Naive B cell (primary cell): Measurements from ENCODE around the gene ATP1A4. TPM values are rescaled to one million over a fixed set of nuclear protein-coding genes. Genes with fewer than 3 reads are reported as not detected.
A peak's percentile ranks its signal among the peaks of the same experiment; 100 is the strongest.

Experiments
- ATAC-seq, 2 donors: fragments of 150-1000 bp; cut with Tn5 transposase; 2 replicates each; pipeline ENCODE4 v1.10.0; 2021; ENCODE audit warnings: low read depth in 2 of 2, mild to moderate bottlenecking in 2 of 2, moderate library complexity in 2 of 2
- DNase-seq: peaks from one replicate; pipeline ENCODE4 v3.0.0; 2022
- H3K27ac Mint-ChIP-seq, 6 donors: one replicate each; pipeline ENCODE4 v1.8.0; 2020 to 2022; ENCODE audit warnings: mild to moderate bottlenecking in 6 of 6, mixed read lengths in 6 of 6, moderate library complexity in 5 of 6, inconsistent platforms in 2 of 6
- H3K27me3 Mint-ChIP-seq, 3 donors: one replicate each; pipeline ENCODE4 v1.8.0; 2021 to 2022; ENCODE audit warnings: mixed read lengths in 3 of 3, mild to moderate bottlenecking in 1 of 3
- H3K36me3 Mint-ChIP-seq, 2 donors: one replicate each; pipeline ENCODE4 v1.8.0; 2020 to 2022; ENCODE audit warnings: mixed read lengths in 2 of 2, inconsistent platforms in 1 of 2, mild to moderate bottlenecking in 1 of 2
- H3K4me1 Mint-ChIP-seq, 3 donors: one replicate each; pipeline ENCODE4 v1.8.0; 2020 to 2022; ENCODE audit warnings: mixed read lengths in 3 of 3, inconsistent platforms in 1 of 3, mild to moderate bottlenecking in 1 of 3, moderate library complexity in 1 of 3
- H3K4me3 Mint-ChIP-seq, 8 donors: one replicate each; pipeline ENCODE4 v1.8.0; 2020 to 2022; ENCODE audit warnings: mild to moderate bottlenecking in 8 of 8, mixed read lengths in 8 of 8, moderate library complexity in 8 of 8, inconsistent platforms in 2 of 8
- H3K9me3 Mint-ChIP-seq, 7 donors: one replicate each; pipeline ENCODE4 v1.8.0; 2020 to 2022; ENCODE audit warnings: mixed read lengths in 7 of 7, mild to moderate bottlenecking in 5 of 7, inconsistent platforms in 2 of 7, moderate library complexity in 1 of 7
- polyA plus RNA-seq, 6 donors: library from polyadenylated mRNA; unstranded; fragments of 300-500 nt; fragmentation: Illumina TruSeq; gene quantifications; one replicate each; pipeline ENCODE4 v1.2.3, GENCODE V29; 2021; ENCODE audit warnings: low read depth in 6 of 6

Gene ATP1A4
- polyA plus RNA-seq, 6 donors from 2014 or later, result not detected

DNA sequence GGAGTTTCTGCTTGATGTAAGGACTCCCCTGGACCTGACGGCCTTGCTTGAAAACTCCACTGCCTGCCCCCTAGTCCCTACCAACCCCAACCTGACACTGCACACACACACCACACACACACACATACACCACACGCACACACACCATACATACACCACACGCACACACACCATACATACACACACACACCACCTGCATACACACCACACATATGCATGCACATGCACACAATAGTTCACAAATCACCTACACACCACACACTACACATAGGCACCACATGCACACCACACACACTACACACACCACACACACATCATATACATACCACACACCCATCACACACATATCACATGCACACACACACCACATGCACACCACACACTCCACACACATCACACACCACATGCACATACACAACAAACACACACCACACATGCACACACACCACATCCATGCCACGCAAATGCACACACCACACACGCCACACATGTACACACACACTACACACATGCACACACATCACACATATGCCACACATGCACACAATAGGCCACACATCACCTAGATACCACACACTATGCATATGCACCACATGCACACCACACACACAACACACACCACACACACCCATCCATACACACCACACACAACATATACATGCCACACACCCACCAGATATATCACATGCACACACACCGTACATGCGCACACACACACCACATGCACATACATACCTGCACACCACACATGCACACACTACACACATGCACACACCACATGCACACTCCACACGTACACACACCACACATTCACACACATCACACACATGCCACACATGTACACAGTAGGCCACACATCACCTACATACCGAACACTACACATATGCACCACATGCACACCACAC, 42.7 kb downstream of the ATP1A4 start:
- no peak overlapping the region for H3K4me3 Mint-ChIP-seq
- H3K9me3 Mint-ChIP-seq, result no peaks in the 10 kb centered on the region
- DNase-seq, result no peak
- no peaks in the 10 kb centered on the region for H3K36me3 Mint-ChIP-seq
- H3K27me3 Mint-ChIP-seq, result no peaks in the 10 kb centered on the region
- no peak overlapping the region for H3K27ac Mint-ChIP-seq
- ATAC-seq, result no peak
- H3K4me1 Mint-ChIP-seq, result peaks cover 0 to 6% (median 3%) of the 10 kb centered on the region in 3 donors

DNA sequence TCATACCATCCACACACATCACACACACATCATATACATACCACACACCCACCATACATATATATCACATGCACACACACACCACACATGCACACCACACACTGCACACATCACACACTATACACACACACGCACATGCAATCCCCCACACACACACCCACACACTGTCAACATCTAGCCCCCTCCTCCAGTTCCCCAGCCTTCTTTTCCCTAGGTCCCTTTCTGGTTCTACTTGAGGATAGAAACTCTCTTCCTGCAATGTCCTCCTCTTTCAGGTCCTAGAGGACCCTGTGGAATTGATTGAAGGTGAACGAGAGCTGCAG, 43.3 kb downstream of the ATP1A4 start:
- no peaks in the 10 kb centered on the region for H3K27me3 Mint-ChIP-seq
- no peaks in the 10 kb centered on the region for H3K36me3 Mint-ChIP-seq
- no peaks in the 10 kb centered on the region for H3K9me3 Mint-ChIP-seq
- peaks cover 0 to 6% (median 5%) of the 10 kb centered on the region in 3 donors for H3K4me1 Mint-ChIP-seq
- H3K4me3 Mint-ChIP-seq, result no peak overlapping the region
- no peak for DNase-seq
- H3K27ac Mint-ChIP-seq, result no peak overlapping the region
- ATAC-seq, result no peak

DNA sequence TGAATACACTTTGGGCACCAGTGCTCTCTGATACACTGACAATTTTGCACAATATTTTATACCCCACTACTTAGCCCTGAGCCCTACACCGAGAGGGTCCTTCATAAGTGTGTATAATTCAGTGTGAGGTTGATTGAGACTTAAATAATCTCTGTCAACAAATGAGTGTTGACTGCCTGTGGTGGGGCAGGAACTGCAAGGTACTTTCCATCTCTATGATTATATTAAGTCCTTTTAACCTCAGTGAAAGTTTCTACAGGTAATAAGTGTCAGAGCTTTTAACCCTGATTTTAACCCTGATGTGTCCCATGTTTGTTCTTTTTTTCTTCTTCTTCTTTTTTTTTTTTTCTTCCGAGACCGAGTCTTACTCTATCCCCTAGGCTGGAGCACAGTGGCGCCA, 44.7 kb downstream of the ATP1A4 start:
- H3K4me1 Mint-ChIP-seq, result peaks cover 0 to 15% (median 11%) of the 10 kb centered on the region in 3 donors
- ATAC-seq (peak in 1 of 2 donors; percentile 46), DNase-seq (no peak)
- no peaks in the 10 kb centered on the region for H3K9me3 Mint-ChIP-seq
- H3K4me3 Mint-ChIP-seq, result peak overlapping the region in 1 of 8 donors; percentile 11
- H3K27me3 Mint-ChIP-seq, result no peaks in the 10 kb centered on the region
- no peaks in the 10 kb centered on the region for H3K36me3 Mint-ChIP-seq
- no peak overlapping the region for H3K27ac Mint-ChIP-seq

DNA sequence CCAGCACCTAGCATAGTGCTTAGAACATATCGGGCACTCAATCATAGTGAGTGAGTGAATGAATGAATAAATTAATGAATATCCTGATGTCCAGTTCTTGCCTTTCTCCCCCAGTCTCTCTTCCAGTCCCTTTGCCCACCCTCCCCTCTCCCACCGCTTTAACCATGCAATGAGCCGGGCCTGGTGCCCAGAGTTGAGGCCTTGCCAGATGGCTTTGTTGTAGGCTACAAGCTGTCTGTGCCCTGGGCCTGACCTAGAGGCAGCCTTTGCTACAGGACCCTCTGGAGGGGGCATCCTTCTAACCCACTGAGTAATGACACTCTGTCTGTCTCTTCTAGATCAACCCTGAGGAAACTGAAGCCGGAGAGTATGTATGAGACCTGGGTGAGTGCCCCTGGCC, 45.8 kb downstream of the ATP1A4 start:
- peak overlapping the region in 1 of 8 donors; percentile 48 for H3K4me3 Mint-ChIP-seq
- DNase-seq (no peak), ATAC-seq (no peak)
- H3K27me3 Mint-ChIP-seq, result no peaks in the 10 kb centered on the region
- no peaks in the 10 kb centered on the region for H3K9me3 Mint-ChIP-seq
- peaks cover under 1 to 19% (median 15%) of the 10 kb centered on the region in 3 donors for H3K4me1 Mint-ChIP-seq
- H3K27ac Mint-ChIP-seq, result peak overlapping the region in 1 of 6 donors; percentile 66
- no peaks in the 10 kb centered on the region for H3K36me3 Mint-ChIP-seq

DNA sequence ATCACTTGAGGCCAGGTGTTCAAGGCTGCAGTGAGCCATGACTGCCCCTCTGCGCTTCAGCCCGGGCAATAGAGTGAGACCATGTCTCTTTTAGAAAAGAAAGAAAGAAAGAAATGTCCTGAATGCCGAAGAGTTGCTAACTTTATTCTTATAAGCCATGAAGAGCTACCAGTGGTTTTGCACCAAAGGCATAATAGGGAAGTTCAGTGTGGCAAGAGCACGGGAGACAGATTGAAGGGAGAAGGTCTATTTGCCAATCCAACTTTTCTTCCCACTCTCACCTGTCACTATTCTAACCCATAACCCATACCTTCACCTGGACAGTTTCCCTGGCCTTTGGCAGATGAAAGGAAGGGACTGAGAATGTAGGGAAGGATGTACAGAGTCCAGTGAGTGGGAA, 49.4 kb downstream of the ATP1A4 start:
- no peak for DNase-seq
- no peak for ATAC-seq
- Mint-ChIP-seq H3K4me1 (peaks cover 20 to 31% (median 29%) of the 10 kb centered on the region in 3 donors), H3K27me3 (no peaks in the 10 kb centered on the region), H3K36me3 (no peaks in the 10 kb centered on the region), H3K27ac (peak overlapping the region in 4 of 6 donors; percentile 2 to 80 (median 50)), H3K9me3 (no peaks in the 10 kb centered on the region), H3K4me3 (no peak overlapping the region)

DNA sequence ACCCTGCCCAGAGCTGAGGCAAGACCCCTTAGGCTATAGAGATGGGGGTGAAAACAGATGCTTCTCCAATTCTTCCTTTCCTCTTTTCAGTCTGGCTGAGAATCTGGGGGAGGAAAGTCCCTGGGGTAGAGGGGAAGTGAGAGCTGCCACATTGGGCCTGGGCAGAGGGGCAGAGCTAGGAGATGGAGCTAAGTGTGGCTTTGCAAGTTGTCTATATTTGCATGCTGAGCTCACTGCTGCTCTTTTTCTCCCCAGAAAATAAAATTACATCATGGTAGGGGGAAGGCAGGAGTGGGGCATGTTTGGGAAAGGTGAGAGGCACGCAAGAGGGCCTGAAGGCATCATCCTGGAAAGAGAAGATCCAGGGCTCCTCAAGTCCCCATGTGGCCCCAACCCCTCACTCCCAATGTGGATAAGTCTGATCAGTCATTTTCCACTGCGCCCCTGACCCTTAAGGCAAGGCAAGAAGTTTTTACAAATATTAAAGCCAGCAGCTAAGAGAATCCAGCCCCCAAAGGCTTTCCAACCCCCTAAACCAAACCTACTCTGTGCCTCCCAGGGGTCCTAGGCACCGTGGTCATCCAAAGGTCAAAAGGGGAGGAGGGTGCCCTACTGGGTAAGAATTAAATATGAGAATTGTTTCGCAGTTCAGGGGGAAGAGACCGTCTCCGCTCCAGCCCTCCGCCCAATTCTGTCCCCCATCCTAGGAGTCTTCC, 53.3 kb downstream of the ATP1A4 start:
- no peaks in the 10 kb centered on the region for H3K27me3 Mint-ChIP-seq
- DNase-seq, result peak; percentile 80
- peaks cover 50 to 64% (median 53%) of the 10 kb centered on the region in 3 donors for H3K4me1 Mint-ChIP-seq
- no peaks in the 10 kb centered on the region for H3K9me3 Mint-ChIP-seq
- ATAC-seq, result peak; percentile 84 to 90
- peak overlapping the region; percentile 80 to 97 (median 90) for H3K4me3 Mint-ChIP-seq
- H3K36me3 Mint-ChIP-seq, result no peaks in the 10 kb centered on the region
- H3K27ac Mint-ChIP-seq, result peak overlapping the region; percentile 91 to 99 (median 98)

DNA sequence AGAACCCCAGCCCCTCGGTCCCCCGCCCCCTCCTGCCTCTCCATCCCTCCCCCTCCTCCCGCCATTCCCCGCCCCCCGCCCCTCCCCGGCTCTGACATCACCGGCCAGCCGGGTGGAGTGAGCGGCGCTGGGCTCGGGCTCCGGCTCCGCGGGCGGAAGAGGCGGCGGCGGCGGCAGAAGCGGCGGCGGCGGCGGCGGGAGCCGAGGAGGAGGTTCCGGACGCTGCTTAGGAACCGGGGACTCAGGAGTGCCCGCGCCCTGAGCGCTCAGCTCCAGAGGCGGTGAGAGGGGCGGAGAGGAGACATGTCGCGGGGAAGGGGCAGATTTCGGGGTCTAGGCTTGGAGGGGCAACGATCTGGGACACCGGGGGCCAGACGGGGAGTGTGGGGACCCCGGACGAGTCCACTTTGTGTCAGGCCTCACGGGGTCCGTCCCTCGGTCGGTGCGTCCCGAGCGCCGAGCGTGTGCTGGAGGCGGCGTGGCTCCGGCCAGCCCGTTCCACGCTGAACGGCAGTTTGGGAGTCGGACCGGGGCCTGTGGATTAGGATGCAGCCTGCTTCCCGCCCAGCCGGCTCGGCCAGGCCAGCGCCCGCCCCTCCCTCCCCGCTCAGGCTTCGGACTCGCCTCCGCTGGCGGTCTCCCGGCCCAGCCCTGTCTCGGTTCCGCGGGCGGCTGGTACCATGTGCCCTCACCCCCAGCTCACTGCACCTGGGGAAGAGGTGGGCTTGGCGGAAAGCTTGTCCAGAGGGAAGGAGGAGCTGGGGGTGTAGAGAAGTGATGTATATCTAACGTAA, 54.0 kb downstream of the ATP1A4 start, which contains the start of gene PEA15:
TSS of gene PEA15 (plus strand) at position 143 of the 794 bp plus-strand sequence. CDS start 6,161 bp downstream, outside the sequence.
- H3K4me1 Mint-ChIP-seq, result peaks cover 46 to 72% (median 57%) of the 10 kb centered on the region in 3 donors
- H3K27ac Mint-ChIP-seq, result peak within 1 kb of the TSS; percentile 91 to 99 (median 98)
- no peaks in the 10 kb centered on the region for H3K27me3 Mint-ChIP-seq

DNA sequence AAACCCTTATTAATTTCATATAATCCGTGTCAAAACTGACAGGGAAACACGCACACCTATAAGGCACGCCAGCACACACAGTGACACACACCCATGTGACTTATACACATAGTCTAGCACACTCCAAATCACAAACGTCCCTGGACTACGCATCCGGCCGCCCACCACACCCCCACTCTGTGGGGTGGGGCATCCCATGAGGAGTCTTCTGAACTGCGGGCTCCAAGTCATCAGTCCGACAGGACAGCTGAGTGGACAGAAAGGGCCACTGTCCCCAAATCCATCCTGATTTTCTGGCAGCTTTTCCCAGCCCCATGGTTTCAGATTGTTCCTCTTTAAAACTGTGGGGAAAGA, 54.6 kb downstream of the ATP1A4 start:
- peak; percentile 30 for DNase-seq
- H3K4me1 Mint-ChIP-seq, result peaks cover 41 to 70% (median 57%) of the 10 kb centered on the region in 3 donors

More for the DNA sequence above, 54.0 kb downstream of the ATP1A4 start, which contains the start of gene PEA15:
- peak; percentile 45 to 51 for ATAC-seq
- DNase-seq, result peak; percentile 66
- H3K36me3 Mint-ChIP-seq, result no peaks in the 10 kb centered on the region
- no peaks in the 10 kb centered on the region for H3K9me3 Mint-ChIP-seq
- H3K4me3 Mint-ChIP-seq, result peak within 1 kb of the TSS; percentile 85 to 97 (median 93)

DNA sequence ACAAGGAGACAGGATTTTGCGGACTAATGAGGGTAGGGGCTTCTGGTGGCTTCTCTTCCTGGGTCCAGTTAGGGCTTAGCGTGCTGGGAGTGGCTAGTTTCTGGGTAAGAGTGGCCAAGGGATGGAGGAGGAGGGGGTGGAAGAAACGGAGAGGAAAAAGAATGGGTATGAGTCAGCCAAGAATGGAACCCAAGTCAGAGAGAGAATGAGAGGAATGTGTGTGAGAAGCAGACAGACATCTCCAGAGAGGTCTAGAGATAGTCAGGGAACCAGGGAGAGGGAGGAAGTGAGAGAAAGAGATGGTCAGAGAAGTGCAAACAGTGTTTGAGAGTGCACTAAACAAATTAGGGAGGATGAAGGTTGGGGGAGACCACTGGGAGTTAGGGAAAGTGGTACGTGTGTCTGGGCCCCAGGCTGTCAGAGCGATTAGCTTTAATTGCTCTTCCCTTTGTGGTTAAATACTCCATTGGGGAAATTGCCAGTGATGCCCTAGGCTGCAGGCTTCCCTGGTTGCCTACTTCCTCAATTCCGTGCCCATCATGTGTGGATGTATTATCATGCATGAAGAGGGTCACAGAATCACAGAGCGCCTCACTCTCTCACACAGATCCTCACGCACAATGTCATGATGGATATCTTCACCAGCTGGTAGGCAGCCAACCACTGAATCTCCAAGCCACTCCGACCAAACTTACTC, 55.2 kb downstream of the ATP1A4 start:
- H3K4me1 Mint-ChIP-seq, result peaks cover 37 to 66% (median 57%) of the 10 kb centered on the region in 3 donors
- H3K36me3 Mint-ChIP-seq, result no peaks in the 10 kb centered on the region
- peak overlapping the region; percentile 77 to 98 (median 95) for H3K27ac Mint-ChIP-seq
- H3K4me3 Mint-ChIP-seq, result peak overlapping the region; percentile 85 to 97 (median 93)
- DNase-seq (peak; percentile 37), ATAC-seq (peak; percentile 12 to 20)
- no peaks in the 10 kb centered on the region for H3K9me3 Mint-ChIP-seq
- H3K27me3 Mint-ChIP-seq, result no peaks in the 10 kb centered on the region

More for the DNA sequence above, 54.6 kb downstream of the ATP1A4 start:
- Mint-ChIP-seq H3K4me3 (peak overlapping the region; percentile 85 to 97 (median 93)), H3K27me3 (no peaks in the 10 kb centered on the region), H3K9me3 (no peaks in the 10 kb centered on the region), H3K27ac (peak overlapping the region; percentile 91 to 98 (median 95)), H3K36me3 (no peaks in the 10 kb centered on the region)
- ATAC-seq, result peak; percentile 17 to 21

DNA sequence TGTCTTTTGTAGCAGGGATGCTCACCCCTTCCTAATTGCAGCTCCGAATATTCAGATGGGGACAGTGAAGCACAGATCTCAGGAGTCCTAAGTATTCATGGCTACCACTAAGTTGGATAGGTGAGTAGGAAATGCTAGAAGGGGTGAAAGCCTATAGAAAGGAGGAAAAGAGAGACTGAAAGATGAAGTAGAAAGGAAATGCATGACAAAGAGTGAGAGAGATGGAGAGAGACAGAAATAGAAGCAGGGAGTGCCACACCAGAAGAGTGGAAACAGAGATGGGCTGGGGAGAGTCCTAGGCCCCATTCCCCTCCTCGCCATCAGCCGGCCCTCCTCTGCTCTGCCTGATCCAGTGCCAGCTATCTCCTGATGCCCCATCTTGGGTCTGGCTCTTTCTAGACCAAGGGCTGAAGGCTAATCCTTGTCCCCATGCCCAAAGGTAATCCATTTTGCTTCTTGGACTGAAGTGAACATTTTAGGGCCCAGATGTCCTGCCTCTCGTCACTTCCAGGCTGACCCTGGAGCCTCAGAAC, 55.8 kb downstream of the ATP1A4 start:
- peaks cover 36 to 64% (median 57%) of the 10 kb centered on the region in 3 donors for H3K4me1 Mint-ChIP-seq
- H3K9me3 Mint-ChIP-seq, result no peaks in the 10 kb centered on the region
- H3K4me3 Mint-ChIP-seq, result peak overlapping the region in 6 of 8 donors; percentile 70 to 97 (median 94)
- DNase-seq (no peak), ATAC-seq (no peak)
- no peaks in the 10 kb centered on the region for H3K36me3 Mint-ChIP-seq
- H3K27ac Mint-ChIP-seq, result peak overlapping the region; percentile 77 to 98 (median 95)
- H3K27me3 Mint-ChIP-seq, result no peaks in the 10 kb centered on the region

DNA sequence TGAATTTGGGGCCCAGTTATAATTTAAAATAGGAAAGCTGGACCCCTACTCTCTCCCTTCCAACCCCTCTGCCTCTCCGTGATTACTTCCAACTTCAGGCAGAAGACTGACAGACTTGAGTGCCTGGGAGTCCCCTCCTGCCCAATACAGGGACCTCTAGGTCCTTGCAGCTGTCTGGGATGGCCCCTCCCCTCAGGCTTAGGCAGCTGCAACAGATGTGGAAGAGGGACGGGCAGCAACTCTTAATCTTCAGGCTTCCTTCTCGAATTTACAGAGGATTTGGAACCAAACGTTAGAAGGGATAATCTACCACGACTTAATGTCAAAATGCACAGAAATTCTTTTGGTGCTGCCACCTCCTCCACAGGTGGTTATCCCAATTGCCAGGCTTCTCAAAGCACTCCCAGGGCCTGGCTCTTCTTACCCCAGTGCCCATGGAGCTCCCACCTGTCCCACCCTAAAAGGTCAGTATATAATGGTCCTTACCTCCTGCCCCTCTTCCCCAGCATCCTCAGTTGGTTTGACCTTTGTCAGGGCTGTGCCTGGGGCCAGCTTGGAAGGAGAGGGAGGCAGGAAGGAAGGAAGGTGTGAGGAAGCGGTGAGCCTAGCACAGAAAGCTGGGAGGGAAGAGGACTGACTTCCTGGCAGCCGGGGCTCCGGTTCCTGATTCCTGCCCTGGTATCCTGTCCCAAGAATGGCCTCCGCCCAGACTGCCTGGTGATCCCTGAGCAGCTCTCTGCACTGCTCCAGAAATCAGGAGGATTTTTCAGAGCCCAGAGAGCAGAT, 56.6 kb downstream of the ATP1A4 start:
- Mint-ChIP-seq H3K36me3 (peaks cover 2 to 3% of the 10 kb centered on the region in 2 donors), H3K4me3 (peak overlapping the region in 3 of 8 donors; percentile 23 to 94 (median 25)), H3K9me3 (no peaks in the 10 kb centered on the region), H3K4me1 (peaks cover 36 to 64% (median 50%) of the 10 kb centered on the region in 3 donors), H3K27ac (peak overlapping the region in 5 of 6 donors; percentile 14 to 98 (median 93)), H3K27me3 (no peaks in the 10 kb centered on the region)
- ATAC-seq (no peak), DNase-seq (no peak)
